HepG2 (cell line): Measurements from ENCODE around the gene PUDP. TPM values are rescaled to one million over a fixed set of nuclear protein-coding genes. Genes with fewer than 3 reads are reported as not detected.

Source experiments
- ASH2L ChIP-seq: fragments of 300-600, 200-600 bp; sonication (generic); IDR thresholded peaks from 2 replicates; pipeline ENCODE4 v1.7.0; 2017; ENCODE audit warnings: low read depth, mild to moderate bottlenecking, moderate library complexity, mixed read lengths, low read length; ENCODE audit not compliant: insufficient read length
- ATF3 ChIP-seq: sonication (generic); formaldehyde crosslinking; IDR thresholded peaks from 2 replicates; pipeline ENCODE4 v1.4.0; 2020; ENCODE audit warnings: missing genetic modification reagents
- BRF2 ChIP-seq: sonication (generic); formaldehyde crosslinking; IDR thresholded peaks from 2 replicates; pipeline ENCODE4 v1.8.1; 2022; ENCODE audit warnings: mild to moderate bottlenecking, missing genetic modification reagents
- ESRRA ChIP-seq: sonication (generic); formaldehyde crosslinking; IDR thresholded peaks from 2 replicates; pipeline ENCODE4 v1.5.1; 2020; ENCODE audit warnings: mild to moderate bottlenecking, low read depth, missing genetic modification reagents
- HNF4A ChIP-seq: sonication (generic); formaldehyde crosslinking; IDR thresholded peaks from 2 replicates; pipeline ENCODE4 v1.4.0; 2020; ENCODE audit warnings: missing genetic modification reagents
- MAFK ChIP-seq, 2 experiments: IDR thresholded peaks in 1 of 2; conservative IDR thresholded peaks in 1 of 2; 2 replicates each; pipeline ENCODE4 v1.6.1; 2011; ENCODE audit warnings: improper control_type of control experiment in 2 of 2, low read length in 2 of 2
- MBD4 ChIP-seq: IDR thresholded peaks from 2 replicates; pipeline ENCODE4 v1.6.1; 2012; ENCODE audit warnings: low read length, inconsistent platforms, borderline replicate concordance
- NBN ChIP-seq: fragments of 450-650 bp; conservative IDR thresholded peaks from 2 replicates; pipeline ENCODE4 v1.6.1; 2017
- STAG1 ChIP-seq: sonication (generic); formaldehyde crosslinking; IDR thresholded peaks from 2 replicates; pipeline ENCODE4 v1.4.0; 2020; ENCODE audit warnings: missing genetic modification reagents
- ZFP36L1 ChIP-seq: sonication (generic); formaldehyde crosslinking; IDR thresholded peaks from 2 replicates; pipeline ENCODE4 v1.8.0; 2022; ENCODE audit warnings: mild to moderate bottlenecking, missing genetic modification reagents, moderate library complexity
- ZHX1 ChIP-seq: sonication (generic); formaldehyde crosslinking; IDR thresholded peaks from 2 replicates; pipeline ENCODE4 v1.8.1; 2022; ENCODE audit warnings: low read depth, mild to moderate bottlenecking, missing genetic modification reagents
- ZNF407 ChIP-seq: sonication (generic); formaldehyde crosslinking; IDR thresholded peaks from one replicate; pipeline ENCODE4 v1.5.1; 2020; ENCODE audit warnings: mild to moderate bottlenecking, missing genetic modification reagents; ENCODE audit errors: not compliant biosample characterization
- ZNF619 ChIP-seq: sonication (generic); formaldehyde crosslinking; IDR thresholded peaks from 2 replicates; pipeline ENCODE4 v1.4.0; 2020; ENCODE audit warnings: mild to moderate bottlenecking, missing genetic modification reagents
- ZNF768 ChIP-seq: sonication (generic); formaldehyde crosslinking; IDR thresholded peaks from 2 replicates; pipeline ENCODE4 v1.4.0; 2020; ENCODE audit warnings: missing genetic modification reagents
- ZSCAN30 ChIP-seq: sonication (generic); formaldehyde crosslinking; IDR thresholded peaks from 2 replicates; pipeline ENCODE4 v1.5.0; 2020; ENCODE audit warnings: mild to moderate bottlenecking, missing genetic modification reagents
- polyA plus RNA-seq, 8 experiments: library from polyadenylated mRNA; depleted of rRNA in 3 of 8; stranded (reverse) in 7 of 8; unstranded in 1 of 8; fragments of >200 nt; fragmentation: Illumina TruSeq in 4 of 8; extraction: Trizol in 4 of 8; gene quantifications; 2 replicates each; pipeline versions ENCODE4 v1.2.1 to v1.2.3, GENCODE V29; 2011 to 2016; ENCODE audit warnings: low read depth in 4 of 8, missing spikeins in 1 of 8, mixed read lengths in 1 of 8; ENCODE audit not compliant: insufficient read depth in 1 of 8
- total RNA-seq, 5 experiments: library from RNA; depleted of rRNA; stranded (reverse); fragments of >200 nt; fragmentation: Illumina TruSeq; extraction: Trizol; gene quantifications; 2 replicates each; pipeline ENCODE4 v1.2.3, GENCODE V29; 2016; ENCODE audit warnings: low read depth in 1 of 5

Gene PUDP
- total and polyA plus RNA-seq, 2 of the 13 experiments (the other 11 are each of a cell fraction or from before 2014, with no cell fraction given), result 7.5 to 23.5 TPM

GRCh38 chrX:7132335-7133049 is 15.5 kb downstream of the PUDP start (continued):
- TF ChIP-seq BRF2 (no peak), ESRRA (no peak), ZNF619 (CRISPR knock-in tag) (no peak), HNF4A (CRISPR knock-in tag) (peak; percentile 26; the same call in 1 of the 2 replicates), ASH2L (no peak), STAG1 (CRISPR knock-in tag) (peak; percentile 46), ZSCAN30 (CRISPR knock-in tag) (no peak), NBN (no peak), ZHX1 (CRISPR knock-in tag) (no peak), ZFP36L1 (CRISPR knock-in tag) (no peak), MBD4 (no peak), ZNF407 (no peak), ZNF768 (CRISPR knock-in tag) (no peak), ATF3 (CRISPR knock-in tag) (no peak), MAFK (conservative IDR thresholded peaks at IDR 0.05 in 1 of 2, IDR thresholded peaks at IDR 0.05 in 1 of 2; ENCODE audit: low read length in 2 of 2) (peak in 1 of 2 experiments; percentile 43; a peak in 1 of 4 replicates)
